ENCODE data around the gene ACLY.

Gene ACLY

DNA sequence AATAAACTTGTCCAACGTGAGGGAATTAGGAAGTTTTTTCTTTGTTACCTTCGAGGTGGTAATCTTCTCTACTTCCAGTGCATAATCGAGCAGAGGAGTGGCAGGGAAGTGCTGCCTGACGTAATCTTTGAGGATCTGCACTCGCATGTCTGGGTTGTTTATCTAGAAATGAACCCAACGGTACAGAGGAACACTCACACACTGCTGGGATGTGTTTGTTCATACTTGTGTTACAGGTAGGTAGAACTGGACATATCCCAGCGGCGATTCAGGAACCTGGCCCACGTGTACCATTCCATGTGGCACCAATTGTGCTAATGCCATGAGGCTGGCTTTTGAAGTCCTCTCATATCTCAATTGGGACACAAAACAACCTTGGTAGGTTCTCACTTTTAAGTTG is 49.3 kb downstream of the ACLY start:
- Histone ChIP-seq H3F3A (ENCODE audit: insufficient read depth, low read length) (no peaks in the 10 kb centered on the region; the same call in 1 of the 2 replicates), H4K20me1 (ENCODE audit: insufficient read depth, low read length) (no peaks in the 10 kb centered on the region), H3K27ac (ENCODE audit: low read depth, low read length, poor library complexity, severe bottlenecking) (no peak overlapping the region), H3K4me3 (ENCODE audit: low read depth, low read length, poor library complexity, severe bottlenecking) (no peak overlapping the region), H3K27me3 (ENCODE audit: insufficient read depth, low read length) (no peaks in the 10 kb centered on the region), H3K9me3 (ENCODE audit: low read length) (no peaks in the 10 kb centered on the region), H3K4me1 (ENCODE audit: insufficient read depth, low read length, severe bottlenecking) (peaks cover 3% of the 10 kb centered on the region), H3K4me2 (ENCODE audit: low read length) (no peak overlapping the region), H3K9me2 (ENCODE audit: low read depth, low read length) (no peaks in the 10 kb centered on the region), H3K9ac (ENCODE audit: low read length) (no peak overlapping the region), H2AFZ (ENCODE audit: low read length) (no peak overlapping the region), H3K36me3 (ENCODE audit: insufficient read depth, low read length) (peaks cover 74% of the 10 kb centered on the region), H3K79me2 (ENCODE audit: insufficient read depth, low read length) (peaks cover 4% of the 10 kb centered on the region)
- no peak for TF ChIP-seq EZH2 (IDR thresholded peaks at IDR 0.05; ENCODE audit: borderline replicate concordance, low read length)
- TF ChIP-seq, protein P1, sequence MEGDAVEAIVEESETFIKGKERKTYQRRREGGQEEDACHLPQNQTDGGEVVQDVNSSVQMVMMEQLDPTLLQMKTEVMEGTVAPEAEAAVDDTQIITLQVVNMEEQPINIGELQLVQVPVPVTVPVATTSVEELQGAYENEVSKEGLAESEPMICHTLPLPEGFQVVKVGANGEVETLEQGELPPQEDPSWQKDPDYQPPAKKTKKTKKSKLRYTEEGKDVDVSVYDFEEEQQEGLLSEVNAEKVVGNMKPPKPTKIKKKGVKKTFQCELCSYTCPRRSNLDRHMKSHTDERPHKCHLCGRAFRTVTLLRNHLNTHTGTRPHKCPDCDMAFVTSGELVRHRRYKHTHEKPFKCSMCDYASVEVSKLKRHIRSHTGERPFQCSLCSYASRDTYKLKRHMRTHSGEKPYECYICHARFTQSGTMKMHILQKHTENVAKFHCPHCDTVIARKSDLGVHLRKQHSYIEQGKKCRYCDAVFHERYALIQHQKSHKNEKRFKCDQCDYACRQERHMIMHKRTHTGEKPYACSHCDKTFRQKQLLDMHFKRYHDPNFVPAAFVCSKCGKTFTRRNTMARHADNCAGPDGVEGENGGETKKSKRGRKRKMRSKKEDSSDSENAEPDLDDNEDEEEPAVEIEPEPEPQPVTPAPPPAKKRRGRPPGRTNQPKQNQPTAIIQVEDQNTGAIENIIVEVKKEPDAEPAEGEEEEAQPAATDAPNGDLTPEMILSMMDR (IDR thresholded peaks at IDR 0.05; ENCODE audit: low read length) = no peak

DNA sequence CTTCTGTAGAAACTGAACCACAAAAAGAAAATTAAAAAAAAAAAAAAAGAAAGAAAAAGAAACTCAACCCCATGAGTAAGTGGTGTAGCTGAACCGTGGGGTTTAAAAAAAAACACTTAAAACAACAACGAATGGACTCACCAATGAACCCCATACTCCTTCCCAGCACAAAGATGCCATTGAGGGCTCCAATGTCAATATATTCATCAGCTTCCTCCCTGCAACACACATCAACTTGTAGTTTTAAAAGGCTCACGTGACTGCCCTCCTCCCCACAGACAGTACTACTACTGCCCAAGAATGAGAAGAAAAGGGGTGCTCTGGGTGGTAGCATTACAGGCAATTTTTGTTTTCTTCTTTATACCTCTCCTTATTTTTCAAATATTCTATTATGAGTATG is 50.2 kb downstream of the ACLY start:
- Histone ChIP-seq H3K27me3 (ENCODE audit: insufficient read depth, low read length) (no peaks in the 10 kb centered on the region), H3K27ac (ENCODE audit: low read depth, low read length, poor library complexity, severe bottlenecking) (no peak overlapping the region), H3K4me1 (ENCODE audit: insufficient read depth, low read length, severe bottlenecking) (peaks cover 11% of the 10 kb centered on the region), H3K9me3 (ENCODE audit: low read length) (no peaks in the 10 kb centered on the region), H3K9ac (ENCODE audit: low read length) (no peak overlapping the region), H3K4me3 (ENCODE audit: low read depth, low read length, poor library complexity, severe bottlenecking) (no peak overlapping the region), H3K9me2 (ENCODE audit: low read depth, low read length) (no peaks in the 10 kb centered on the region), H3K4me2 (ENCODE audit: low read length) (no peak overlapping the region), H4K20me1 (ENCODE audit: insufficient read depth, low read length) (peaks cover 4% of the 10 kb centered on the region; the same call in 1 of the 2 replicates), H3K79me2 (ENCODE audit: insufficient read depth, low read length) (peaks cover 12% of the 10 kb centered on the region), H2AFZ (ENCODE audit: low read length) (no peak overlapping the region), H3F3A (ENCODE audit: insufficient read depth, low read length) (no peaks in the 10 kb centered on the region; the same call in 1 of the 2 replicates), H3K36me3 (ENCODE audit: insufficient read depth, low read length) (peaks cover 65% of the 10 kb centered on the region)
- TF ChIP-seq, protein P1 (IDR thresholded peaks at IDR 0.05; ENCODE audit: low read length) = no peak
- no peak for TF ChIP-seq EZH2 (IDR thresholded peaks at IDR 0.05; ENCODE audit: borderline replicate concordance, low read length)

DNA sequence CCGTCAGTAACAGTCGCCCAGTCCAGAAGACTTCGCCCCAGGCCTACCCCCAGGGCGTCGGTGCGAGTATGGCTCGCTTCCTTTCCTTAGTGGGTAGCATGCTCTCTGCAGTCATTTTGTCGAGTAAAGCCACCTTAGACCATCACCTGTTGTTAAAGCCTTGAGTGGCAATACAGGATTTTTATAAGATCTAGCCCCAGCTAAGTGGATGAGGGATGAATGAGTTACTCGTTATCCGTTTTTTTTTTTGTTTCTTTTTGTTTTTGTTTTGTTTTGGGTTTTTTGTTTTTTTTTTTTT is 53.2 kb downstream of the ACLY start:
- Histone ChIP-seq H4K20me1 (ENCODE audit: insufficient read depth, low read length) (peaks cover 4% of the 10 kb centered on the region; the same call in 1 of the 2 replicates), H3K9me3 (ENCODE audit: low read length) (no peaks in the 10 kb centered on the region), H3K79me2 (ENCODE audit: insufficient read depth, low read length) (peaks cover 39% of the 10 kb centered on the region), H3K36me3 (ENCODE audit: insufficient read depth, low read length) (peaks cover 36% of the 10 kb centered on the region), H3K9me2 (ENCODE audit: low read depth, low read length) (no peaks in the 10 kb centered on the region), H3K27me3 (ENCODE audit: insufficient read depth, low read length) (no peaks in the 10 kb centered on the region), H2AFZ (ENCODE audit: low read length) (no peak overlapping the region), H3K4me1 (ENCODE audit: insufficient read depth, low read length, severe bottlenecking) (peaks cover 27% of the 10 kb centered on the region), H3K27ac (ENCODE audit: low read depth, low read length, poor library complexity, severe bottlenecking) (peak overlapping the region; percentile 34), H3K9ac (ENCODE audit: low read length) (peak overlapping the region; percentile 94; the same call in 1 of the 2 replicates), H3F3A (ENCODE audit: insufficient read depth, low read length) (no peaks in the 10 kb centered on the region; the same call in 1 of the 2 replicates), H3K4me2 (ENCODE audit: low read length) (peak overlapping the region; percentile 99), H3K4me3 (ENCODE audit: low read depth, low read length, poor library complexity, severe bottlenecking) (peak overlapping the region; percentile 93)
- TF ChIP-seq, protein P1 (IDR thresholded peaks at IDR 0.05; ENCODE audit: low read length) = no peak
- no peak for TF ChIP-seq EZH2 (IDR thresholded peaks at IDR 0.05; ENCODE audit: borderline replicate concordance, low read length)

All from OCI-LY1 (cell line).